ENCODE results near the gene GRM1.

The GRM1 gene

GRCh38 chr6:146316175-146316495 is 287.3 kb downstream of the GRM1 start:
- TF ChIP-seq, protein P1, sequence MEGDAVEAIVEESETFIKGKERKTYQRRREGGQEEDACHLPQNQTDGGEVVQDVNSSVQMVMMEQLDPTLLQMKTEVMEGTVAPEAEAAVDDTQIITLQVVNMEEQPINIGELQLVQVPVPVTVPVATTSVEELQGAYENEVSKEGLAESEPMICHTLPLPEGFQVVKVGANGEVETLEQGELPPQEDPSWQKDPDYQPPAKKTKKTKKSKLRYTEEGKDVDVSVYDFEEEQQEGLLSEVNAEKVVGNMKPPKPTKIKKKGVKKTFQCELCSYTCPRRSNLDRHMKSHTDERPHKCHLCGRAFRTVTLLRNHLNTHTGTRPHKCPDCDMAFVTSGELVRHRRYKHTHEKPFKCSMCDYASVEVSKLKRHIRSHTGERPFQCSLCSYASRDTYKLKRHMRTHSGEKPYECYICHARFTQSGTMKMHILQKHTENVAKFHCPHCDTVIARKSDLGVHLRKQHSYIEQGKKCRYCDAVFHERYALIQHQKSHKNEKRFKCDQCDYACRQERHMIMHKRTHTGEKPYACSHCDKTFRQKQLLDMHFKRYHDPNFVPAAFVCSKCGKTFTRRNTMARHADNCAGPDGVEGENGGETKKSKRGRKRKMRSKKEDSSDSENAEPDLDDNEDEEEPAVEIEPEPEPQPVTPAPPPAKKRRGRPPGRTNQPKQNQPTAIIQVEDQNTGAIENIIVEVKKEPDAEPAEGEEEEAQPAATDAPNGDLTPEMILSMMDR (IDR thresholded peaks at IDR 0.05; ENCODE audit: insufficient read depth, missing control alignments): no peak
- FAIRE-seq: no peak
- DNase-seq (ENCODE audit: insufficient read length, low spot score): no peak

DNA sequence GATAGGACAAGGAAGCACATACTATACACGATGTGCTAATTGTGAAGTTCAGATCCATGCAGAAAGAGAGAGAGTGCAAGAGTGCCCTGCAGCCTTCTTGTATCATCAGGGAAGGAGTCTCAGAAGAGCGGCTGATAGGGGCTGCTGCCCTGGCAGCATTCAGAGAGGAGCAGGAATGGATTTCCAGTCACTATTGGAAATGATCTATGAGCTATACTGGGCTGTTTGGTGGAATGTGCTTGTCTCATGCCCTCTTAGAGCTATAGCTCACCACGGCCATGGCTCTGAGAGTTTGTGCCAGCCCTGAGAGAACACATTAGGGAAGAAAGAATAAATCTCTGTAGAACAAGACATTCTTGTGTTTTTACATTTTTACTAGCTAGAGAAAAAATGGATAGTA is 302.2 kb downstream of the GRM1 start:
- DNase-seq (ENCODE audit: insufficient read length, low spot score): no peak
- TF ChIP-seq, protein P1 (IDR thresholded peaks at IDR 0.05; ENCODE audit: insufficient read depth, missing control alignments): no peak
- FAIRE-seq: no peak

GRCh38 chr6:146335336-146335735 is 306.5 kb downstream of the GRM1 start:
- DNase-seq (ENCODE audit: insufficient read length, low spot score): no peak
- FAIRE-seq: no peak
- TF ChIP-seq, protein P1 (IDR thresholded peaks at IDR 0.05; ENCODE audit: insufficient read depth, missing control alignments): no peak

GRCh38 chr6:146336191-146336590 is 307.3 kb downstream of the GRM1 start:
- no peak for DNase-seq (ENCODE audit: insufficient read length, low spot score)
- FAIRE-seq: no peak
- TF ChIP-seq, protein P1 (IDR thresholded peaks at IDR 0.05; ENCODE audit: insufficient read depth, missing control alignments): no peak

- FAIRE-seq (no peak), DNase-seq (ENCODE audit: insufficient read length, low spot score) (no peak)
- TF ChIP-seq, protein P1 (IDR thresholded peaks at IDR 0.05; ENCODE audit: insufficient read depth, missing control alignments): no peak
These were observed 308.5 kb downstream of the GRM1 start for GRCh38 chr6:146337376-146337775.

- TF ChIP-seq, protein P1 (IDR thresholded peaks at IDR 0.05; ENCODE audit: insufficient read depth, missing control alignments): no peak
- FAIRE-seq: no peak
- no peak for DNase-seq (ENCODE audit: insufficient read length, low spot score)
These were observed 310.9 kb downstream of the GRM1 start for GRCh38 chr6:146339716-146340115.

- no peak for FAIRE-seq
- DNase-seq (ENCODE audit: insufficient read length, low spot score): no peak
- TF ChIP-seq, protein P1 (IDR thresholded peaks at IDR 0.05; ENCODE audit: insufficient read depth, missing control alignments): no peak
These were observed 312.8 kb downstream of the GRM1 start for GRCh38 chr6:146341493-146342230.

Data from D721Med (cell line).